ENCODE measurements around the gene ALPK3. TPM values are rescaled to one million over a fixed set of nuclear protein-coding genes. Genes with fewer than 3 reads are reported as not detected.

ALPK3 gene
- total RNA-seq, 4 donors from 2014 or later, result 0.42 to 7.5 (median 1.1) TPM

GRCh38 chr15:84917452-84917851 lies 100.3 kb downstream of the ALPK3 start:
- H3K27ac ChIP-seq, result no peak overlapping the region
- TF ChIP-seq CTCF (IDR thresholded peaks at IDR 0.05) (no peak), EP300 (IDR thresholded peaks at IDR 0.05) (no peak), POLR2A (IDR thresholded peaks at IDR 0.05) (no peak), POLR2AphosphoS5 (IDR thresholded peaks at IDR 0.05) (no peak)
- peaks cover 25% of the 10 kb centered on the region for H3K4me1 ChIP-seq
- DNase-seq (ENCODE audit: low spot score in 2 of 2), result no peak
- no peak overlapping the region for H3K4me3 ChIP-seq
- no peaks in the 10 kb centered on the region for H3K36me3 ChIP-seq
- 96% methylated on average over 1 of the region's 1 CpG for WGBS
- no peaks in the 10 kb centered on the region for H3K9me3 ChIP-seq
- H3K27me3 ChIP-seq, result no peaks in the 10 kb centered on the region

- WGBS, result 90% methylated on average over 2 of the region's 2 CpGs
- DNase-seq (ENCODE audit: low spot score in 2 of 2), result no peak
- TF ChIP-seq POLR2AphosphoS5 (IDR thresholded peaks at IDR 0.05), result no peak
- Histone ChIP-seq H3K27ac (no peak overlapping the region), H3K4me3 (no peak overlapping the region), H3K36me3 (no peaks in the 10 kb centered on the region), H3K4me1 (peaks cover 18% of the 10 kb centered on the region), H3K9me3 (no peaks in the 10 kb centered on the region), H3K27me3 (no peaks in the 10 kb centered on the region)
Observed at GRCh38 chr15:84919106-84919667, 102.0 kb downstream of the ALPK3 start.

GRCh38 chr15:84921121-84921520 lies 104.0 kb downstream of the ALPK3 start:
- no peaks in the 10 kb centered on the region for H3K36me3 ChIP-seq
- no peak for TF ChIP-seq POLR2A (IDR thresholded peaks at IDR 0.05)
- no peak for TF ChIP-seq CTCF (IDR thresholded peaks at IDR 0.05)
- no peak for TF ChIP-seq POLR2AphosphoS5 (IDR thresholded peaks at IDR 0.05)
- TF ChIP-seq EP300 (IDR thresholded peaks at IDR 0.05), result no peak
- H3K4me3 ChIP-seq, result no peak overlapping the region
- peaks cover 8% of the 10 kb centered on the region for H3K4me1 ChIP-seq
- no peak for DNase-seq (ENCODE audit: low spot score in 2 of 2)
- H3K27me3 ChIP-seq, result no peaks in the 10 kb centered on the region
- no peak overlapping the region for H3K27ac ChIP-seq
- 89% methylated on average over 2 of the region's 2 CpGs for WGBS
- H3K9me3 ChIP-seq, result no peaks in the 10 kb centered on the region

GRCh38 chr15:84922530-84922929 lies 105.4 kb downstream of the ALPK3 start:
- DNase-seq (ENCODE audit: low spot score in 2 of 2), result no peak
- 88% methylated on average over 13 of the region's 13 CpGs for WGBS
- TF ChIP-seq POLR2AphosphoS5 (IDR thresholded peaks at IDR 0.05) (no peak), CTCF (IDR thresholded peaks at IDR 0.05) (no peak), EP300 (IDR thresholded peaks at IDR 0.05) (no peak), POLR2A (IDR thresholded peaks at IDR 0.05) (no peak)
- no peak overlapping the region for H3K4me3 ChIP-seq
- H3K4me1 ChIP-seq, result peaks cover 8% of the 10 kb centered on the region
- H3K27ac ChIP-seq, result no peak overlapping the region
- no peaks in the 10 kb centered on the region for H3K27me3 ChIP-seq
- no peaks in the 10 kb centered on the region for H3K36me3 ChIP-seq
- no peaks in the 10 kb centered on the region for H3K9me3 ChIP-seq

Other genes starting within 250 kb of the ALPK3 start
- 1 to 10 TPM; 2.5 to 8.6 (median 5.3) TPM for gene ZSCAN2, start 216.3 kb upstream of the ALPK3 start, total RNA-seq
- 10 to 100 TPM; 16.0 to 39.9 (median 27.2) TPM for gene WDR73, start 163.1 kb upstream of the ALPK3 start, total RNA-seq
- gene NMB, start 159.2 kb upstream of the ALPK3 start, total RNA-seq, result 1 to 10 TPM; 2.2 to 6.7 (median 3.5) TPM
- 10 to 100 TPM; 44.3 to 52.9 (median 47.3) TPM for gene SEC11A, start 101.2 kb upstream of the ALPK3 start, total RNA-seq
- 10 to 100 TPM; 23.1 to 37.2 (median 30.7) TPM for gene ZNF592, start 68.8 kb upstream of the ALPK3 start, total RNA-seq
- not detected for gene SLC28A1, start 67.3 kb downstream of the ALPK3 start, total RNA-seq
- 10 to 100 TPM; 15.3 to 48.5 (median 19.0) TPM for gene PDE8A, start 164.5 kb downstream of the ALPK3 start, total RNA-seq

All from suprapubic skin (tissue), 4 donors.